Kidney epithelial cell (primary cell): ENCODE measurements around the gene CD68. TPM values are rescaled to one million over a fixed set of nuclear protein-coding genes. Genes with fewer than 3 reads are reported as not detected.

Experiments used
- DNase-seq: peaks from one replicate; pipeline ENCODE4 v3.0.0-alpha.2; 2010; ENCODE audit warnings: low read depth
- H3K27me3 ChIP-seq: 2 replicates; pipeline ENCODE4 v1.6.0; 2011; ENCODE audit warnings: low read length; ENCODE audit not compliant: control insufficient read depth, insufficient read depth
- H3K36me3 ChIP-seq: 2 replicates; pipeline ENCODE4 v1.5.1; 2011; ENCODE audit warnings: low read length; ENCODE audit not compliant: control insufficient read depth, insufficient read depth
- H3K4me3 ChIP-seq: 2 replicates; pipeline ENCODE4 v1.5.1; 2011; ENCODE audit warnings: low read depth, mild to moderate bottlenecking, control low read depth, low read length
- CTCF ChIP-seq: IDR thresholded peaks from 2 replicates; pipeline ENCODE4 v1.5.1; 2011; ENCODE audit warnings: mild to moderate bottlenecking, moderate library complexity, low read length, control low read depth, inconsistent platforms; ENCODE audit not compliant: insufficient read depth, poor library complexity, severe bottlenecking
- total RNA-seq: library from RNA; depleted of rRNA; stranded (reverse); fragments of >200 nt; gene quantifications from 2 replicates; pipeline ENCODE4 v1.2.3, GENCODE V29; 2015

CD68 gene
- total RNA-seq, 1 donor from 2014 or later: 7.4 TPM

DNA sequence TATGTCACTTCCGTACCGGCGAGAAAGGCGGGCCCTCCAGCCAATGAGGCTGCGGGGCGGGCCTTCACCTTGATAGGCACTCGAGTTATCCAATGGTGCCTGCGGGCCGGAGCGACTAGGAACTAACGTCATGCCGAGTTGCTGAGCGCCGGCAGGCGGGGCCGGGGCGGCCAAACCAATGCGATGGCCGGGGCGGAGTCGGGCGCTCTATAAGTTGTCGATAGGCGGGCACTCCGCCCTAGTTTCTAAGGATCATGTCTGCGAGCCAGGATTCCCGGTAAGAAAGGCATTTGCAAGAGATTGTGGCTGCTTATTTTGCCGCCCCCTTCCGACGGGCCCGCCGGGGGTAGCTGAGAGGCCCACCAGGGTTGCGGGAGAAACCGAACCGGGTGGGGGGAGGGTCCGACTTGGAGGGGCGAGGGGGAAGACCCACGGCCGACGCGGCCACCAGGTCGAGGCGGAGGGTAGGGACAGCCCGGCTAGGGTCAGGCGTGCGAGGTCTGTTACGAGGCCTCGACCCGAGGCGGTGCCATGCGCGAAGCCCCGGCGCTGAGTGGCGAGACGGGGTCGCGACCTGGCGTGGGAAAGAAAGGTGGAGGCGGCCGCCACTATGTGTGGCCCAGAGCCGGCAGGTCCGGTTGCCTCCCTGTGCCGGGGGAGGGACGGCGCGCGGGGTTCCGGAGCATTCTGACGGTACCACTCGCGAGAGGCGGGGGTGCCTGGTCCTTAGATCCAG, 6.7 kb upstream of the CD68 start:
- no peak for TF ChIP-seq CTCF
- H3K4me3 ChIP-seq: peak overlapping the region; percentile 82
- H3K36me3 ChIP-seq: peaks cover 11% of the 10 kb centered on the region
- H3K27me3 ChIP-seq: no peaks in the 10 kb centered on the region
- DNase-seq: peak; percentile 95

DNA sequence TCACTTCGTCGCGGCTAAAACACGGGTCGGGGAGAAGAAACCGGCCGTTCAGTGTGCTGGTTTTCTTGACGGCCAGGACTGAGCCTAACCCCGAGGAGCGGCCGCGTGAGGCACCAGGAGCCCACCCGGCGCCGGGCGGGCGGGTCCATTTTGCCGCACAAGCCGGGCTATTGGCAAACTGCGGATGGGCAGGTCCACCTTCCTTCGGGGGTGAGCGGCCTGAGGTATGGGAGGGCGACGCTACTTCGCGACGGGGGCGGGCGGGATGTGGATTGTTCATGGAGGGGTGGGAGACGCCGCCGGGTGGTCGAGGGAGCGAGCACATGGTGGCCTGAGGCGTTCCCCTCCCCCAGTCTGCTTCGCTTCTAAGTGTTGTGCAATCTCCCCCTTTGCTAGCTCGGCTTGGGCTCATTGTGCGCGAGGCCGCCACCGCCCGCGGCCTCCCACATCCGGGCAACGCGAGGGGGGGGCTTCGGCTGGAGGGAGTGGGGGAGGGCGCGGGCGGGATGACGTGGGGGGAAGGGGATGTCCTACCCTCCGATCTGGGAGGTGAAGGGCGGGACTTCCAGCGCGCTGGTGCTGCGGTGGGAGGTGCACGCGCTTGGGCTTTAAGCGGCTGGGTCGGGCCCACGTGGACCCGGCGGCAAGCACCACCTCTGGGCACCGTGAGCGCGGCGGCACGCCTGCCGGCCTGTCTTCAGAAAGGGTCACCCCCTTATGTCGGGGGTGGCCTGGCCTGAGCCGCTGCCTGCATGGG, 5.9 kb upstream of the CD68 start:
- no peak for TF ChIP-seq CTCF
- Histone ChIP-seq H3K4me3 (peak overlapping the region; percentile 82), H3K36me3 (peaks cover 13% of the 10 kb centered on the region), H3K27me3 (no peaks in the 10 kb centered on the region)
- DNase-seq: peak; percentile 57

DNA sequence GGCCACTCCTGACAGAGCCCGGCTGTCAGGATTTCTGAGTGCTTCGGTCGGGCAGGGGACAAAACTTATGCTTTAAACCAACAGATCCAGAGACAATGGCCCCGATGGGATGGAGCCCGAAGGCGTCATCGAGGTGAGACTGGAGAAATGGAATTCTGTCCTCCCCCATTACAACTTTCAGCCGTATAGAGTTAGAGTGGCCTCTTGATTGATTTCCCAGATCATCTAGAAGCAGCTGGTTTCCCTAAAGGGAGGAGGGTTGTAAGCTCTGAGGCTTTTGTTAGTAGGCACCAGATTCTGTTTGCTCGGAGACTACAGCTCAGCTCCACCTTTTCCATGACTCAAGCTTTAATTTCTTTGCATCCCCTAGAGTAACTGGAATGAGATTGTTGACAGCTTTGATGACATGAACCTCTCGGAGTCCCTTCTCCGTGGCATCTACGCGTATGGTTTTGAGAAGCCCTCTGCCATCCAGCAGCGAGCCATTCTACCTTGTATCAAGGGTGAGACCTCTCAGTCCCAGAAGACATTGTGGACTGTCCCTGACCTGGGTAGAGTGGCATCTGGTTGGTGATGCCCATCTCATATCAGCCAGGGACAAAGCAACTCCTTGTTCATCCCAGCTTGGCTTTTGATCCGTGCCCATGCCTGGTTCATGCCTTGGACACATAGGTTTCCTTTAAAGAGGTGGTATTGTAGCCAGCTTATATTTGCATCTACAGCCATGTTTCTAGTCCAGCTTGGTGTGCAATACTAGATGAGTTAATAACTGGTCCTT, 5.1 kb upstream of the CD68 start:
- DNase-seq: no peak
- Histone ChIP-seq H3K36me3 (peaks cover 13% of the 10 kb centered on the region), H3K4me3 (peak overlapping the region; percentile 82), H3K27me3 (no peaks in the 10 kb centered on the region)
- no peak for TF ChIP-seq CTCF

DNA sequence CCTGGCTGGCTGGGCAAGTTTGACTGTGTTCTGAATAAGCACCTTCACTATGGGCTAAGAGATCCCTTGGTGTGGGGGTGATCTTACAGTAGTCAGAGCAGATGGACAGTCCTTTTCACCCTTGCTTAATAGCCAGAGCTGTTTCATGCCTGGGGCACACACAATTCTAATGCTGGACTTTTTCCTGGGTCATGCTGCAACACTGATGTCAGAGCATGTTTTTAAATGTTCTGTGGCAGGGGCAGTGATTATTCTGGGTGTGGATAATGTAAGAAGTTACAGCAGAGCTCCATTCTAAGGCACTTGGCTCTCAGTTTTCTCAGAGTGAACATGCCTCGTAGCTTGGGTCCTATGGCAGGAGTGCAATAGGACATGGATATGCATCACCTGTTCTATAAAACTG, 4.0 kb upstream of the CD68 start:
- H3K27me3 ChIP-seq: no peaks in the 10 kb centered on the region
- TF ChIP-seq CTCF: no peak
- no peak for DNase-seq
- H3K36me3 ChIP-seq: peaks cover 13% of the 10 kb centered on the region
- H3K4me3 ChIP-seq: no peak overlapping the region

GRCh38 chr17:7575959-7576358, 3.5 kb upstream of the CD68 start:
- Histone ChIP-seq H3K36me3 (peaks cover 13% of the 10 kb centered on the region), H3K4me3 (no peak overlapping the region), H3K27me3 (no peaks in the 10 kb centered on the region)
- no peak for DNase-seq
- no peak for TF ChIP-seq CTCF
